AG04450 (cell line): ENCODE results near the gene COA5. TPM values are rescaled to one million over a fixed set of nuclear protein-coding genes. Genes with fewer than 3 reads are reported as not detected.
A peak's percentile ranks its signal among the peaks of the same experiment; 100 is the strongest.

Experiments used
- CTCF ChIA-PET: fragments of 300-600, 350-600 bp; formaldehyde crosslinking; extraction: SDS; loops from one replicate; lab custom pipeline; 2022; ENCODE audit warnings: antibody characterized with exemption, inconsistent platforms; lab: Charles Lee
- POLR2A ChIA-PET: fragments of 350-600 bp; formaldehyde crosslinking; extraction: SDS; loops from one replicate; lab custom pipeline; 2021; ENCODE audit warnings: antibody characterized with exemption, inconsistent platforms; lab: Yijun Ruan, JAX
- DNase-seq: peaks from one replicate; pipeline ENCODE4 v3.0.0-alpha.2; 2011; ENCODE audit warnings: low read depth, low spot score
- H3K27ac ChIP-seq: one replicate; pipeline ENCODE4 v1.5.1; 2012; ENCODE audit warnings: low read depth, low read length, control low read depth
- H3K27me3 ChIP-seq: one replicate; pipeline ENCODE4 v1.6.0; 2012; ENCODE audit warnings: low read length; ENCODE audit not compliant: control insufficient read depth, insufficient read depth
- H3K4me3 ChIP-seq: 2 replicates; pipeline ENCODE4 v1.5.1; 2011; ENCODE audit warnings: mild to moderate bottlenecking, low read depth, low read length, control low read depth
- H3K9me3 ChIP-seq: 2 replicates; pipeline ENCODE4 v1.5.1; 2012; ENCODE audit warnings: low read length; ENCODE audit not compliant: control insufficient read depth, insufficient read depth
- polyA plus RNA-seq: library from polyadenylated mRNA; depleted of rRNA; stranded (reverse); fragments of >200 nt; gene quantifications from 2 replicates; pipeline ENCODE4 v1.2.3, GENCODE V29; 2011
- TF ChIP-seq, protein P1 (sequence below): IDR thresholded peaks from 2 replicates; pipeline ENCODE4 v1.5.1; 2011; ENCODE audit warnings: low read depth, low read length, control low read depth, inconsistent platforms

The COA5 gene
- polyA plus RNA-seq, 1 experiment = 27.4 TPM

DNA sequence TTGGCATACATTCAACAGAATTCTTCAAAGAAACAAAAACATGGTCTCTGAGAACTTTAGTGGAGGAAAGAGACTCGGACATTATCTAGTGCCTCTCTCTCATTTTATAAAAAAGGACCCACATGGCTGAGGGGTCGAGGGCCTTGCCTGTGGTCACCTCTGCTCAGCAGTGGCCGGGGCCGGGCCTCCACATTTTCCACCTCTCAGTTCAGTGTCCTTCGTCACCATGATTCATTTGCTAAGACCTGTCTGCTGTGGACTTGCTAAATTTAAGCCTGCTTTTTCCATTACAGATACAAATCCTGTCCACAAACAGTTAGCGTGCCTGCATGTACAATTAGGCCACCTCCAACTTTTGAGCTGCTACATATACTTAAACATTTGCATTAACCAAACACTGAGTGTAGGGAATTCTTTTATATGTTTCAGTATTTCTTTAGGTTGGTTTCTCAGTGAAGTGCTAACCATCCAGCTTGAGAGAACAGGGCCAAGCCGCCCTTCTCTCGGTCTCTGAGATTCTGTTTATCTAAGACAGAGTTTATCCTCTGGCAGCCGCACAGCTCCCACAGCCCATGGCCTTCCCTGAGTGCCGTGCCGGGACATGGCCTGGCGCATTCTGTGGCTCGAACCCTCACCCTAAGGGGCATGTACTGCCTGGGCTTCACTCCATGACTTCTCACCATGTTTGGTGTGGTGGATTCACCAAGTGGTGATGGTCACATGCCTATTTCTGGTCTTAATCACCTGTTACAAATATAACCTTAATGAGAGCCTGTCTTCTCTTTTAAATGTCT is 46.2 kb downstream of the COA5 start:
- ChIA-PET CTCF (interaction anchor here (1.5 to 1.6 kb wide), 2 partner anchors 8 to 149 kb away, joined by 5 read pairs; no protein-coding TSS in a partner anchor), POLR2A (no interaction called here)
- Histone ChIP-seq H3K4me3 (no peak overlapping the region), H3K27me3 (no peaks in the 10 kb centered on the region), H3K27ac (no peak overlapping the region), H3K9me3 (no peaks in the 10 kb centered on the region; the same call in 1 of the 2 replicates)
- TF ChIP-seq, protein P1, sequence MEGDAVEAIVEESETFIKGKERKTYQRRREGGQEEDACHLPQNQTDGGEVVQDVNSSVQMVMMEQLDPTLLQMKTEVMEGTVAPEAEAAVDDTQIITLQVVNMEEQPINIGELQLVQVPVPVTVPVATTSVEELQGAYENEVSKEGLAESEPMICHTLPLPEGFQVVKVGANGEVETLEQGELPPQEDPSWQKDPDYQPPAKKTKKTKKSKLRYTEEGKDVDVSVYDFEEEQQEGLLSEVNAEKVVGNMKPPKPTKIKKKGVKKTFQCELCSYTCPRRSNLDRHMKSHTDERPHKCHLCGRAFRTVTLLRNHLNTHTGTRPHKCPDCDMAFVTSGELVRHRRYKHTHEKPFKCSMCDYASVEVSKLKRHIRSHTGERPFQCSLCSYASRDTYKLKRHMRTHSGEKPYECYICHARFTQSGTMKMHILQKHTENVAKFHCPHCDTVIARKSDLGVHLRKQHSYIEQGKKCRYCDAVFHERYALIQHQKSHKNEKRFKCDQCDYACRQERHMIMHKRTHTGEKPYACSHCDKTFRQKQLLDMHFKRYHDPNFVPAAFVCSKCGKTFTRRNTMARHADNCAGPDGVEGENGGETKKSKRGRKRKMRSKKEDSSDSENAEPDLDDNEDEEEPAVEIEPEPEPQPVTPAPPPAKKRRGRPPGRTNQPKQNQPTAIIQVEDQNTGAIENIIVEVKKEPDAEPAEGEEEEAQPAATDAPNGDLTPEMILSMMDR = no peak
- DNase-seq = no peak

DNA sequence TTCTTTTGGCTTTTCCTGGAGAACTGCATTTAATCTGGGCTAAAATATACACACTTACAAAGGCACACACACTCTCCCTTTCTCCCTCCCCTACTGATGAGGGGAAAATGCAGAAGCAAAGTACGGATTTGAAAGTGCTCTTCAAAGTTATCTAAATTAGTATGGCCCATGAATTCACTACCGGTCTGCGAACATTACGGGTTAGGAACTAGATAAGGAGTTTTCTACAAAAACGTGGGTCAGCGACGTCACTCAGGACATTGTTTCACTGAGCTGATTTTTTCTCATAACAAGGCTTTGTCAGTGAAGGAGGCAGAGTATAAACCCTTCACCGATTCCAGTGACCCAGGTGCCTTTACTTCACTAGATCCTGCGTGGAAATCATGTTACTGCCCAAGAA is 47.3 kb downstream of the COA5 start:
- TF ChIP-seq, protein P1 = no peak
- ChIA-PET CTCF (interaction anchor here (1.5 to 2.6 kb wide), 2 partner anchors 9 to 148 kb away, joined by 5 to 14 read pairs; no protein-coding TSS in a partner anchor), POLR2A (no interaction called here)

DNA sequence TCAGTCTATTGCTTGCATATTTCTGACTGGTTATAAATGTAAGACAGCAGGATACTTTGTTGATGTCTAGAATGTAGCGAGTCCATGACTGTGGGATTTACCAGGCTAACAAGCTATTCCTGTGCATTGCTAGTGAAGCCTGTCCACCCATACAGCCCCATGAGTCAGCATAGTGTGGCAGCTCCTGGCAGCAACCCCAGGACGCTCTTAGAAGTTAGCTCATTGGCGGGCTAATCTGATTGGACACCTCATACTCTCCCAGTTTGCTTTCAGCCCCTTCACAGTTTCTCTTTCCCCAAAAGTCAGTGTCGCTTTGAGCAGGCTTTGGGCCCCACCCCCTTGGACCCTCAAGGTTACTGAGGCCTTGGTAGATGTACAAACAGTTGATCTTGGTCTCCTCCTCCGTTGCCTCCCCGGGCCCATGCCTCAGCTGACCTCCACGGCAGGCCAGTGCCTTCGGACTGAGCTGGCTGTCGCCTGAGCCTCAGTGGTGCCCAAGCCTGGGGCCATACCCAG is 48.0 kb downstream of the COA5 start:
- ChIA-PET CTCF (interaction anchor here (1.4 to 2.6 kb wide), 4 partner anchors 9 to 148 kb away, joined by 4 to 14 read pairs (median 6); no protein-coding TSS in a partner anchor), POLR2A (interaction anchor here (0.6 to 1.2 kb wide), 3 partner anchors 9 to 52 kb away, joined by 3 read pairs; no protein-coding TSS in a partner anchor)
- H3K27me3 ChIP-seq = no peaks in the 10 kb centered on the region
- peak overlapping the region; percentile 15 for H3K4me3 ChIP-seq
- H3K9me3 ChIP-seq = no peaks in the 10 kb centered on the region; the same call in 1 of the 2 replicates
- DNase-seq = peak; percentile 85
- TF ChIP-seq, protein P1 = no peak
- H3K27ac ChIP-seq = peak overlapping the region; percentile 91

More for the DNA sequence above, 47.3 kb downstream of the COA5 start:
- Histone ChIP-seq H3K9me3 (no peaks in the 10 kb centered on the region; the same call in 1 of the 2 replicates), H3K27me3 (no peaks in the 10 kb centered on the region), H3K27ac (peak overlapping the region; percentile 91), H3K4me3 (no peak overlapping the region)
- no peak for DNase-seq

DNA sequence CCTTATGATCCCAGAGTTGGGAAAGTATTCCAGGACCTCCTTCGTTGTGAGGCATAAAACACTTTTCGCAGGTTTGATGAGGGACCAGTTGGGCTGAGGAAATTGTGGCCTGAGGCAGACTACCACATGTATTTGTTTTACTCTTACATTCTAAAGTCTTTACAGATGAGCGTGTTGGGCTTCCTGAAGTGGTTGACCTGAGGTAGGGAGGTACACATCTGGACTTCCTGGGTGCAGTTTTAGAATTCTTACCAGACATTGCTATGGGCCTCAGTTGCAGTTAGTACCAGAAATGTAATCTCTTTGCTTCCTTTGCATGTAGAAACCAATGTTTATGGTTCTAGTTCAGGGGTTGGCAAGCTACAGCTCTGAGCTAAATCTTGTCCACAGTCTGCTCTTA is 48.7 kb downstream of the COA5 start:
- H3K9me3 ChIP-seq = no peaks in the 10 kb centered on the region; the same call in 1 of the 2 replicates
- H3K27me3 ChIP-seq = no peaks in the 10 kb centered on the region
- TF ChIP-seq, protein P1 = no peak
- no peak for DNase-seq
- H3K27ac ChIP-seq = peak overlapping the region; percentile 91
- H3K4me3 ChIP-seq = no peak overlapping the region
- ChIA-PET CTCF (interaction anchor here (1.4 to 2.6 kb wide), 3 partner anchors 9 to 147 kb away, joined by 4 to 14 read pairs (median 8); no protein-coding TSS in a partner anchor), POLR2A (interaction anchor here (0.6 to 1.2 kb wide), 4 partner anchors 9 to 111 kb away, joined by 3 to 4 read pairs (median 3); no protein-coding TSS in a partner anchor)
